ENCODE data around the gene DZIP1L.
A peak's percentile ranks its signal among the peaks of the same experiment; 100 is the strongest.

Gene DZIP1L

GRCh38 chr3:138068046-138068445 lies 47.4 kb downstream of the DZIP1L start:
- no peak for DNase-seq

- peak; percentile 23 for DNase-seq
Observed at GRCh38 chr3:138066972-138067371, 48.4 kb downstream of the DZIP1L start.

DNA sequence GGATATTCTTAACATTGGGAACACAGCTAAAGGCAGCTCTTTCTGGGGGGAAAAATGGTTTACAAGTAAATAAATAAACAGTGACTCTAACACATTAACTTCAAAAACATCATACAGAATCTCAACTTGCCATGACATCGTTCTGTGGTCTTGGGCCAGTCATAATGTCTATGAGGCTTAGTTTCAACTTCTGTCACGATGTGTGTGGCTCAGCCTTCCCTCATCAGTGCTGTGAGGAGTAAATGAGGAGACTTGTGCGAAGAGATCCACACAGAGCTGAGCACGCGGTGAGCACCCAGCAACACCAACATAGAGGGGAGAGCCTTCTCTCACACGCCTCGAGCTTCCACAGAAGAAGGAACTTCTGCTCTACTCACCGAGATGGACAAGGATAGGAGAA lies 49.0 kb downstream of the DZIP1L start:
- DNase-seq = no peak

DNA sequence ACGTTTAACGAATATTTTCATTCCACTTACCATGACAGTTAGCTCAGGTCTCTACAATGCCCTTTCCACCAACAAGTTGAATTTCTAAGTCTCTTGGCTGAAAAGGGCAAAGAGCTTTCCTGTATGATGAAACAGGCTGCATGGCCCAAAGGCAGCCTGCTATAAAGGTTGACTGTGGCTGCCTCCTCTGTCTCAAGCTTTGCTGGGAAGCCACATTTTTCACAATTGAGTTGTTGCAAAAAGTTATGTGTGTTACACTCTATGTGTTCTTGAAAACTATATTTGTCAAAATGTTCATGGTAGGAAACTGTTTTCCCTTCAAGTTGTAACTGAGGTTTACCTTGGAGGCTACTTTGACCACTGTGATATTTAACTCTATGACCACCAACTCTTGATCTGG lies 49.5 kb downstream of the DZIP1L start:
- DNase-seq = no peak

DNA sequence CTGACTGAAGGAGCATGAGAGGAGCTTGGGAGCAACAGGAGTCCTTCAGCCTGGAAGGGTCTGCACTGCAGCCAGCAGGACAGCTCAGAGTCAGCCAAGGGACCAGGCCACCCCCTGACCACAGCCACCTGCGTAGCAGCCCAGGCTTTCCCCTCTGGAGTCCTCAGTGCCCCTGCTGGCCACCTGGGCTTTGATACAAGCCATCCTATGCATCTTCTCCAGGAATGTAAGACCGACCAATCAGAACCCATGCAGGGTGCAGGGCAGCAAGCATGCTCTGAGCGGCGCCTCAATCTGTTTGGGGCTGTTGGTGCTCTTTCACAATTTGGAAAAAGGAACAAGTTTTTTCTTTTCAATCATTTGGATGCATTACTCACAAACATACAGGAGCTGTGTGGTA lies 52.0 kb downstream of the DZIP1L start:
- DNase-seq = no peak

GRCh38 chr3:138062626-138063025 lies 52.8 kb downstream of the DZIP1L start:
- no peak for DNase-seq

GRCh38 chr3:138062037-138062436 lies 53.4 kb downstream of the DZIP1L start:
- no peak for DNase-seq

GRCh38 chr3:138060792-138061191 lies 54.6 kb downstream of the DZIP1L start:
- no peak for DNase-seq

DNA sequence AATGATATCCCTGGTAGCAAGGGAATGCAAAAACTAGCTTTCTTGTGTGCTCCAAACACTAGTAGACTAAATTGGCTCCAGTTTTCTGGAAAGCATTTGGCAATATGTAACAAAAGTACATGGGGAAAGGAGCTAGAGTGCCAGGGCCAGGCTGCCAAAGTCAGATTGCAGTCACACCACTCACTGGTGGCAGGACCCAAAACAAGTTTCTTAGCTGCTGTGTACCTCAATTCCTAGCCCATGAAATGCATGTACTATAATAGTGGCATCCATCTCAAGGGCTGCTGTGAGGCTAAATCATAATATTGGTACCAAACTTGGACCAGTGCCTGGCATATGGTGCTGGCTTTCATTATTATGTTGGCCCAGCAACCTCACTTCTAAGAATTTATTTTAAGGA lies 56.1 kb downstream of the DZIP1L start:
- peak; percentile 14 for DNase-seq

DNA sequence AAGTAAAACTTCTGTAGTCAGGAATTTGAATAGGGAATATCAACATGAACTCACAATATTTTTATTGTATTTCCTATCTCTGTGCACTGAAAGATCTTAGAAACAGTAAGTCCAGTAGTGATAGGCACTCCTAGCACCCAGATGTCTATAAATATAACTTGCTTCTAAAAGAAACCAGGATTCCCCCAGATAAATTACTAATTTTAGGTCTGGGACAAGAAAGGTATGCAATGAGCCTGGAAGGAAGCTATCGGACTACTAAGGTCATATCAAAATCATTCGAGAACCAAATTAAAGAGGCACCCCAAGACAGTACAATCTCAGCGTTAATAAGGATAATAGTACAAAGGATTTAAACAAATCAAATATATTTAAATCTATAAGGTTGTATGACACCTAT lies 58.0 kb downstream of the DZIP1L start:
- no peak for DNase-seq

DNA sequence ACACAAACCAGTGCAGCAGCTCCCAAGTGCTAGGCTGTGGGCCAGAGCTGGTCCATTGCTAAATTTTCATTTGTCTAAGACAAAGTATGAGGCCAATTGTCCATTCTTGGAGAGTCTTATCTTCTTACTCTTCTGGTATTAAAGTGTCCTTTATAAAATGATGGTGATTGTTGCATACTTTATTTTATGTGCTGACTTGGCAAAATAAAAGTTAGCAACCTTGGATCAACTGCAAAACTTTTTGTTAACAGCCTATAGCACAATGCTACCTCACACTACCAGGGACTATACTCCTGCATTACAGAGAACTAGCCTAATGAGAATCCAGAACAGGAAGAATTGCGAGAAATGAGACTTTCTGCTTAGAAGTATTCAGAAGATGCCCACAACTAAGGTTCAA lies 61.4 kb downstream of the DZIP1L start:
- no peak for DNase-seq

GRCh38 chr3:138051947-138052802 lies 63.2 kb downstream of the DZIP1L start:
- peak; percentile 62 for DNase-seq

GRCh38 chr3:138049157-138049919 lies 66.1 kb downstream of the DZIP1L start:
- DNase-seq = no peak

DNA sequence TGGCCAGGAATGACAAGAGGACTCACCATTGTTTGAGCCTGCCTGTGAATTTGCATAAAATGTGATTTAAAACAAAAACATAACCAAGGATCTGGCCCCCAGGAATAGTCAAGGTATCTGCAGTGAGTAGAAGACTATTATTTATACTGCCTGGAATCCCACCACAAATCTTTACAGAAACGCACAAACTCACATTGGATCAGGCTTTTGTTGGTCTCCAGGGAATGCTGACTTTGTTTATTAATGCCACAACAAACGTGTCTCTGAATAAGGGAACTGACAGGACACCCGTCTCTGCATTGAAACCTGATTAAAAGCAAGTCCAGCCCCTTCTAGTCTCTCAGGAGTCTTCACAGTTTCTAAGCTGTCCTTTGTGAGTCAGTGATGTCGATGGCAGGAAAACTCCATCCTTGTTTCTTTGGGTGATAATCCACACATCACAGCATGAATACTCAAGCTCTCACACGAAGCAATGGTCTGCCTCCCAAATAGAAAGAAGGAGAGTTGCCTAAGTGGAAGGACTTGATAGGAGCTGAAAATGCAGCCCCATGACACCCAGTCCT lies 67.7 kb downstream of the DZIP1L start:
- no peak for DNase-seq

DNA sequence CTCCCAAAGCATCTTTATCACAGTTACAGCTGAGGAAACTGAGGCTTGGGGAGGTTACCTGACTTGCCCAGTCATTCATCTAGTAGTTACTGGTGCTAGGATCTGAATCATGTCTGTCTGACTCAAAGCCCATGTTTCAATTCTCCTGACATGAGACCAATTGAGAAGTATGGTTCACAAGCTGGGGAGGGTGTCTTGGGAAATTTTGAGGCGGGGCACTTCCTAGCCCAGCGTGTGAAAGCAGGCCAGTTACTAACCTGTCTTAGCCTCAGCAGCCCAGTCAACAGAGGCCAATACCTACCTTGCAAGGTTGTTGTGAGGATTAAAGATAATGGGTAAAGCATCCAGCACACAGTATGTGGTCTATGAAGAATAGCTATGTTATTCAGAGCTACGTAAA lies 68.5 kb downstream of the DZIP1L start:
- DNase-seq = no peak

- DNase-seq = no peak
Observed at GRCh38 chr3:138046085-138046484, 69.3 kb downstream of the DZIP1L start.

DNA sequence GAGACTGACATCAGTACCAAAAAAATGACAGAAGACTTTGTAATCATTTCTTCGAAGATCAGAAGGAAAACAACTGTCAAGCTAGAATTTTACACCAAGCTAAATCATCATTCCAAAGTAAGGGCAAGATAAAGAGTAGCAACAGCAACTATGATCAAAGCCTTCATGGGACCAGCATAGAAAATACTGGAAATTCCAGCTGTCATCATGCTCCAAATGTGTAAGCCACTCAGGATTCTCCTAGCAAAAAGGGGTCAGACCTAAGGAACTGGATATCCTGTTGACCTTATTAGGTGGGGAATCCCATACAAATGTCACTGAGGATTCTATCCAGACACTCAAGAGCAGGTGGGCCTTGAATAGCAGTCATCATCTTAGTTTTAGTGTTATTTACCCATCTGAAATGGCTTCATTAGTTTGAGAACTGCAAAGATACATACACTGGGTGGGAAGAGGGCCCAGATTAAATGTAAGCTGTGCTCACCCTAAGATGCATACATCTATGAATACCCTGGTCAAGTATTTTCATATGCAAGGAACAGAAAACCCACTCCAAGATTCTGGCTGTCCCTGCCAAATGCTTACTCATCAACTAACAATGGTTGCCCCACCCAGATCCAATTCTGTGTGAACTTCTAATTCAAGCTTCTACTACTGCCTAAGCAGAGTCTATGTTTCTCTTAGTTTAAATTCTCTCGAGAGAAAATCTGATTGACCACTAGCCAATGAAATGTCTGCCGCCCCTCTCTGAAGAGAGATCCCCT lies 72.0 kb downstream of the DZIP1L start:
- DNase-seq = peak; percentile 12

DNA sequence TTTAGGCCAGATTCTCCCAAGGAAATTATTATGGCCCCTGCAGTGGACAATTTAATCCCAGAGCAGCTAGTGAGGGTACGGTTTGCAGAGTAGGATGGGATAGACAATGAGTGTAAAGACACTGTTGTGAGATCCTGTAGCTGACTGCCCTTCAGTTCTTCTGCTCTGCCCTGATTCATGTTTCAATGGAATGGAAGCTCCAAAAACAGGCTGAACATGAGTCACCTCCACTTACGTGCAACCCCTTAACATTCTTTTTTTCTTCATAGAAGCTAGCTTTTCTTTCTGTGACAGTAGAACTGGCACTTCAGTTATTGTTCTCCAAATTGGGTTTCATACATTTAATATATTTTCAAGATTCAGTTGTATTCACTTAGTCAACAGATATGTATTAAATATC lies 73.4 kb downstream of the DZIP1L start:
- no peak for DNase-seq

DNA sequence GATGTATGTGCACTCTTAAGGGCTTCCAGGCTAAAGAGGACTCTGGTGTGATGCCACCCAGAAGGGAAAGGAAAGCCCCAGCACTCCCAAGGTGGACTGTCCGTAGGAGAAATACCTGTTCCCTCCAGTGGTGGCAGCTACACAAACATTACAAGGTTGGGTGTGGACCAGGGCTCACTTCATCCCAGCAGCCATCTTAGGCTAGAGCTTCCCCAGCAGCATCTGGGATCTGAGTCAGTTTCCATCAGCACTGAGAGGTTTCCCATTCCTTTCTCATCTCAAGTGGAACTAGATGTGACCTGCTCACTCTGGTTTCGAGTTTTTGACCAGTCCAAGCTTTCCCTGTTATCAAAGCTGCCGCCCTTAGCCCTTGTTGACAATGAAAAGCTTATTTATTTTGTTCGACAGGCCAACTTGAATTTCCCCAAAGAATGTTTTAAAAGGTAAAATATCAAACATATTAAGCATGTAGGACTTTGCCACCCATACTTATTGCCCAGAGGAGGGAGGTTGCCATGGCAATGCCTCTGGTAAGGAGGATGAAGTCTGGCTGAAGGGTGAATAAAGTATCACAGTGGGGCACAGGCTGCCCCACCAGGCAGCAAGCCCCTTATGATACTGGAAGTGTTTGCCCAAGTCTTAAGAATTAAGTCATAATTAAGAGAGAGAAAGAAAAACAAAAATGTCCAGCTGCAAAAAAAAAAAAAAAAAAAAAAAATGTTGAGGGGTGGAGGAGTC lies 76.5 kb downstream of the DZIP1L start:
- DNase-seq = no peak

- no peak for DNase-seq
Observed at GRCh38 chr3:138036572-138036971, 78.8 kb downstream of the DZIP1L start.

- no peak for DNase-seq
Observed at GRCh38 chr3:138034918-138035317, 80.5 kb downstream of the DZIP1L start.

GRCh38 chr3:138033202-138033691 lies 82.2 kb downstream of the DZIP1L start:
- DNase-seq = no peak

All from eye (tissue), 1 donor.